Transverse colon (tissue), 4 donors: ENCODE data around the gene CCDC33. TPM values are rescaled to one million over a fixed set of nuclear protein-coding genes. Genes with fewer than 3 reads are reported as not detected.
A peak's percentile ranks its signal among the peaks of the same experiment; 100 is the strongest.

Experiments
- DNase-seq: peaks from one replicate; pipeline ENCODE4 v3.0.0-alpha.2; 2019
- H3K27ac ChIP-seq, 4 donors: fragments of 200-600 bp; sonication (generic); 2 replicates each; pipeline ENCODE4 v1.5.1; 2016 to 2018; ENCODE audit warnings: inconsistent platforms in 4 of 4
- H3K27me3 ChIP-seq: fragments of 200-600 bp; sonication (generic); 2 replicates; pipeline ENCODE4 v1.5.1; 2017; ENCODE audit warnings: inconsistent platforms
- H3K36me3 ChIP-seq, 4 donors: fragments of 200-600 bp; sonication (generic); 2 replicates each; pipeline ENCODE4 v1.5.1; 2017 to 2019; ENCODE audit warnings: inconsistent platforms in 4 of 4
- H3K4me1 ChIP-seq, 4 donors: fragments of 200-600 bp; sonication (generic); 2 replicates each; pipeline ENCODE4 v1.5.1; 2017 to 2020; ENCODE audit warnings: inconsistent platforms in 4 of 4
- H3K4me3 ChIP-seq, 4 donors: fragments of 200-600 bp; sonication (generic); 1 replicate in 1 of 4; 2 replicates in 3 of 4; pipeline versions ENCODE4 v1.5.1 to v1.6.1; 2017 to 2019; ENCODE audit warnings: inconsistent platforms in 4 of 4
- H3K9me3 ChIP-seq, 2 donors: fragments of 200-600 bp; sonication (generic); 2 replicates each; pipeline ENCODE4 v1.5.1; 2017 to 2019; ENCODE audit warnings: inconsistent platforms in 2 of 2
- EP300 ChIP-seq: sonication (generic); formaldehyde crosslinking; IDR thresholded peaks from one replicate; pipeline ENCODE4 v1.6.1; 2017; ENCODE audit warnings: antibody characterized with exemption, low read depth
- POLR2A ChIP-seq: fragments of 450-650 bp; IDR thresholded peaks from one replicate; pipeline ENCODE4 v1.6.1; 2016; ENCODE audit warnings: antibody characterized with exemption, mild to moderate bottlenecking, moderate library complexity
- POLR2AphosphoS5 ChIP-seq, 3 donors: sonication (generic); formaldehyde crosslinking; IDR thresholded peaks; one replicate each; pipeline ENCODE4 v1.6.1; 2016; ENCODE audit warnings: antibody characterized with exemption in 3 of 3
- WGBS, 2 donors: methylation state at CpG; one replicate each; pipeline ENCODE4 v1.1.5; 2018; ENCODE audit warnings: low coverage in 1 of 2; 5-methylcytosine and 5-hydroxymethylcytosine counted together
- in situ Hi-C, 4 donors: fragments of 200-750 bp; cut with MboI; loops; one replicate each; pipeline versions ENCODE4 v1.15.0 to v1.15.1; 2017; ENCODE audit warnings: low sequenced_read_pairs in 3 of 4, low pct_ligation_motif_present in 1 of 4, low pct_unique_long_range_greater_than_20kb in 1 of 4
- intact Hi-C: fragments of 100-400 bp; cut with DNase I; formaldehyde crosslinking; loops from one replicate; pipeline ENCODE4 v1.15.1; 2023; ENCODE audit warnings: low total_unique reads
- total RNA-seq, 4 donors: library from RNA; depleted of rRNA; stranded (reverse); fragments of >200 nt; gene quantifications; one replicate each; pipeline ENCODE4 v1.1.0, GENCODE V29; 2016
- TF ChIP-seq, protein P1 (sequence below), 5 experiments: fragments of 200-600 bp in 3 of 5; fragments of 450-650 bp in 2 of 5; sonication (generic) in 3 of 5; IDR thresholded peaks; 1 replicate in 2 of 5; 2 replicates in 3 of 5; pipeline ENCODE4 v1.5.1; 2016 to 2017; ENCODE audit warnings: antibody characterized with exemption in 5 of 5, inconsistent platforms in 3 of 5, mild to moderate bottlenecking in 2 of 5, moderate library complexity in 1 of 5

The CCDC33 gene
- total RNA-seq, 4 donors from 2014 or later, result 0.16 TPM; not detected in 3

GRCh38 chr15:74300057-74300795, 64.1 kb downstream of the CCDC33 start:
- Histone ChIP-seq H3K9me3 (no peaks in the 10 kb centered on the region), H3K4me3 (no peak overlapping the region), H3K36me3 (no peaks in the 10 kb centered on the region), H3K27ac (no peak overlapping the region), H3K27me3 (peaks cover 12% of the 10 kb centered on the region), H3K4me1 (no peaks in the 10 kb centered on the region)
- DNase-seq, result no peak
- no peak for TF ChIP-seq POLR2A
- no peak for TF ChIP-seq EP300
- TF ChIP-seq POLR2AphosphoS5 (IDR thresholded peaks at IDR 0.05), result no peak
- TF ChIP-seq, protein P1, sequence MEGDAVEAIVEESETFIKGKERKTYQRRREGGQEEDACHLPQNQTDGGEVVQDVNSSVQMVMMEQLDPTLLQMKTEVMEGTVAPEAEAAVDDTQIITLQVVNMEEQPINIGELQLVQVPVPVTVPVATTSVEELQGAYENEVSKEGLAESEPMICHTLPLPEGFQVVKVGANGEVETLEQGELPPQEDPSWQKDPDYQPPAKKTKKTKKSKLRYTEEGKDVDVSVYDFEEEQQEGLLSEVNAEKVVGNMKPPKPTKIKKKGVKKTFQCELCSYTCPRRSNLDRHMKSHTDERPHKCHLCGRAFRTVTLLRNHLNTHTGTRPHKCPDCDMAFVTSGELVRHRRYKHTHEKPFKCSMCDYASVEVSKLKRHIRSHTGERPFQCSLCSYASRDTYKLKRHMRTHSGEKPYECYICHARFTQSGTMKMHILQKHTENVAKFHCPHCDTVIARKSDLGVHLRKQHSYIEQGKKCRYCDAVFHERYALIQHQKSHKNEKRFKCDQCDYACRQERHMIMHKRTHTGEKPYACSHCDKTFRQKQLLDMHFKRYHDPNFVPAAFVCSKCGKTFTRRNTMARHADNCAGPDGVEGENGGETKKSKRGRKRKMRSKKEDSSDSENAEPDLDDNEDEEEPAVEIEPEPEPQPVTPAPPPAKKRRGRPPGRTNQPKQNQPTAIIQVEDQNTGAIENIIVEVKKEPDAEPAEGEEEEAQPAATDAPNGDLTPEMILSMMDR (IDR thresholded peaks at IDR 0.05), result no peak
- in situ Hi-C loops (loop anchor here in 2 of 4 donors (10.0 to 25.0 kb wide), 4 partner anchors 163 to 363 kb away; partner anchors contain the start of genes ISLR2 (in 1 of the 2) and LOXL1 (in 1 of the 2)), intact Hi-C loops (no loop called here)
- WGBS, 2 donors, result 72 to 74% methylated on average over 5 to 26 of the region's 26 CpGs

DNA sequence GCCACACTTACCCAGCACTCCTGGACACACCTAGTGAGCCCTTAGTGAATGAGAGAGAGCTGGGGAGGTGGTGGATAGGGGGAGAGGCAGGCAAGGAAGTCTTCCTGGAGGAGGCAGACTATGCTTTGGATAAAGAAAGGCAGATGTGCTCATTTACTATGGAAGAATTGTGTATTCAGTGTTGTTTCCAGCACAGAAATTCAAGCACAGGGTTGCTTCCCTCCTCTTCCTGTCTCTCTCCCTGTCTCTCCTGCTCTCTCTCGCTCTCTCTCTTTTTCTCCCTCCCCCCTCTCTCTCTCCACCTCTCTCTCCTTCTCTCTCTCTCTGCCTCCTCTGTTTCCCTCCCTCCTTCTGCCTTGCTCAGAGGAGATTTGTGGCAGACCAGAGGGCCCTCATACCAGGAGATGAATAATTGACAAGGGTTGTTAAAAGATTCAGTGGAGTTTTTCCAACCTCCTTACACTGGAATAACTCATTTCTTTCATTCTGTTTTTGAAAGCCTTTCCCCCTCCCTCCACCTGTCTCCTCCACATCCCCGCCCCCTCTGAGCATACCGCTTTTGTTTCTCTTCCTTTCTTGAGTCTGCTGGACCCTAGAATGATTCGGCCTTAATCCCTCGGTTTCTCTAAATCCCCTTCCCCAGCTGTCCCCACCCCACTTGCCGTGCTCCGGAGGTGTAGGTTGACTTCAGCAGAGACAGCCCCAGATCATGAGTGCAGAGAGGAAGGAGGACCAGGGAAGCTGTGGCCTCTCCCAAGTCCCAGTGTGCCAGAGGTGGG, 65.6 kb downstream of the CCDC33 start:
- no peak for DNase-seq
- 70 to 80% methylated on average over 5 to 7 of the region's 7 CpGs for WGBS, 2 donors
- intact Hi-C loops, result no loop called here
- TF ChIP-seq, protein P1 (IDR thresholded peaks at IDR 0.05), result no peak
- TF ChIP-seq POLR2A, result no peak
- no peak for TF ChIP-seq EP300
- no peak for TF ChIP-seq POLR2AphosphoS5 (IDR thresholded peaks at IDR 0.05)
- Histone ChIP-seq H3K4me1 (no peaks in the 10 kb centered on the region), H3K4me3 (no peak overlapping the region), H3K36me3 (no peaks in the 10 kb centered on the region), H3K9me3 (no peaks in the 10 kb centered on the region), H3K27me3 (peaks cover 26% of the 10 kb centered on the region), H3K27ac (no peak overlapping the region)
- in situ Hi-C loops, result loop anchor here in 2 of 4 donors (10.0 to 25.0 kb wide), 4 partner anchors 164 to 364 kb away; partner anchors contain the start of genes ISLR2 (in 1 of the 2) and LOXL1 (in 1 of the 2)

- WGBS, 2 donors, result 18% methylated on average over 7 of the region's 7 CpGs; no CpG with 5 or more reads in 1 of the 2 donors
- TF ChIP-seq POLR2A, result no peak
- TF ChIP-seq, protein P1 (IDR thresholded peaks at IDR 0.05), result peak in 4 of 5 experiments; percentile 48 to 68 (median 50)
- Histone ChIP-seq H3K36me3 (no peaks in the 10 kb centered on the region), H3K27me3 (peaks cover 38% of the 10 kb centered on the region), H3K4me3 (no peak overlapping the region), H3K27ac (no peak overlapping the region), H3K4me1 (no peaks in the 10 kb centered on the region), H3K9me3 (no peaks in the 10 kb centered on the region)
- in situ Hi-C loops (loop anchor here in 2 of 4 donors (10.0 to 25.0 kb wide), 4 partner anchors 166 to 366 kb away; partner anchors contain the start of genes ISLR2 (in 1 of the 2) and LOXL1 (in 1 of the 2)), intact Hi-C loops (no loop called here)
- DNase-seq, result peak; percentile 32
Observed at GRCh38 chr15:74302821-74303359, 66.8 kb downstream of the CCDC33 start.
